Neural progenitor cell (in vitro differentiated cells): ENCODE measurements around the gene AGPAT4. TPM values are rescaled to one million over a fixed set of nuclear protein-coding genes. Genes with fewer than 3 reads are reported as not detected.

ENCODE experiments used
- DNase-seq: peaks from one replicate; pipeline ENCODE4 v3.0.0-alpha.2; 2016; ENCODE audit warnings: low spot score
- H2AFZ ChIP-seq: fragments of 200-600 bp; sonication (generic); replicated peaks from 2 replicates; pipeline ENCODE4 v1.6.1; 2016; ENCODE audit warnings: antibody characterized with exemption
- H3F3A ChIP-seq: fragments of 200-600 bp; sonication (generic); 2 replicates; pipeline ENCODE4 v1.6.1; 2016; ENCODE audit warnings: antibody characterized with exemption, low read depth
- H3K27ac ChIP-seq: fragments of 200-600 bp; sonication (generic); 2 replicates; pipeline ENCODE4 v1.5.1; 2016; ENCODE audit warnings: mild to moderate bottlenecking
- H3K27me3 ChIP-seq: fragments of 200-600 bp; sonication (generic); 2 replicates; pipeline ENCODE4 v1.6.1; 2016; ENCODE audit warnings: mild to moderate bottlenecking, moderate library complexity
- H3K36me3 ChIP-seq: fragments of 200-600 bp; sonication (generic); 2 replicates; pipeline ENCODE4 v1.5.1; 2016
- H3K4me1 ChIP-seq: fragments of 200-600 bp; sonication (generic); 2 replicates; pipeline ENCODE4 v1.6.1; 2016; ENCODE audit warnings: mixed run types
- H3K4me2 ChIP-seq: fragments of 200-600 bp; sonication (generic); 2 replicates; pipeline ENCODE4 v1.6.1; 2016
- H3K4me3 ChIP-seq: fragments of 200-600 bp; sonication (generic); 2 replicates; pipeline ENCODE4 v1.5.1; 2016
- H3K79me2 ChIP-seq: fragments of 200-600 bp; sonication (generic); 2 replicates; pipeline ENCODE4 v1.6.1; 2016; ENCODE audit warnings: low read depth
- H3K9ac ChIP-seq: fragments of 200-600 bp; sonication (generic); 2 replicates; pipeline ENCODE4 v1.6.1; 2016
- H3K9me3 ChIP-seq: fragments of 200-600 bp; sonication (generic); 2 replicates; pipeline ENCODE4 v1.5.1; 2016; ENCODE audit warnings: low read depth
- H4K20me1 ChIP-seq: fragments of 200-600 bp; sonication (generic); 2 replicates; pipeline ENCODE4 v1.6.1; 2016; ENCODE audit warnings: low read depth
- H3K27ac Mint-ChIP-seq: 3 replicates; pipeline ENCODE4 v1.8.0; 2021; ENCODE audit warnings: mixed read lengths
- H3K27me3 Mint-ChIP-seq: 2 replicates; pipeline ENCODE4 v1.8.0; 2022; ENCODE audit warnings: low read depth, mild to moderate bottlenecking, inconsistent platforms, moderate library complexity, mixed read lengths; ENCODE audit not compliant: insufficient read depth
- H3K36me3 Mint-ChIP-seq: 3 replicates; pipeline ENCODE4 v1.8.0; 2021; ENCODE audit warnings: mixed read lengths
- H3K4me1 Mint-ChIP-seq: 3 replicates; pipeline ENCODE4 v1.8.0; 2021; ENCODE audit warnings: mixed read lengths
- H3K4me3 Mint-ChIP-seq: 3 replicates; pipeline ENCODE4 v1.8.0; 2021; ENCODE audit warnings: mild to moderate bottlenecking, moderate library complexity, mixed read lengths
- H3K9me3 Mint-ChIP-seq: 3 replicates; pipeline ENCODE4 v1.8.0; 2020; ENCODE audit warnings: mixed read lengths
- EZH2 ChIP-seq: fragments of 200-600 bp; sonication (generic); IDR thresholded peaks from 2 replicates; pipeline ENCODE4 v1.6.1; 2017; ENCODE audit warnings: antibody characterized with exemption, mild to moderate bottlenecking, moderate library complexity
- EZH2phosphoT487 ChIP-seq: fragments of 200-600 bp; sonication (generic); IDR thresholded peaks from 2 replicates; pipeline ENCODE4 v1.6.1; 2017; ENCODE audit warnings: antibody characterized with exemption
- total RNA-seq: library from RNA; depleted of rRNA; stranded (reverse); fragments of >200 nt; gene quantifications from 2 replicates; pipeline ENCODE4 v1.2.3, GENCODE V29; 2015; ENCODE audit warnings: low replicate concordance
- TF ChIP-seq, protein P1 (sequence below): fragments of 200-600 bp; sonication (generic); IDR thresholded peaks from 2 replicates; pipeline ENCODE4 v1.5.1; 2017; ENCODE audit warnings: antibody characterized with exemption, mild to moderate bottlenecking

The AGPAT4 gene
- total RNA-seq, 1 donor from 2014 or later: 30.5 TPM

DNA sequence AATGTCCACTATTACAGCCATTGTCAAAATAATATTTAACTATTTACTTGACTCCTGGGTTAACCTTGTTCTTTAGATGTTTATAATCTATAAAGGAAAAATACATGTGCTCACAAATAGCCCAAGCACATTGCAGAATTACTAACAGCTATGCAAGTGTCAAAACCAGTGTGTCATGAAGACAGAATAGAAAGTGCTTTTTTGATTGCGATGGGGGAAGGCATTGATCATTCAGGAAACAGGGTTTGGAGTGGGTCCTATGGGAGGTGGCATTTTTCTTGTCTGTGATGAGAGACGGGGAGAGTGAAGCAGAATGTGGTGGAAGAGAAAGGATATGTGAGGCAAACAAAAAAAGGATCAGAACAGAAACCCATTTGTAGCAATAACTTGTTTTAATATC is 1.0 kb upstream of the AGPAT4 start:
- peak overlapping the region; percentile 71 for H3K27ac Mint-ChIP-seq
- H4K20me1 ChIP-seq: peaks cover 28% of the 10 kb centered on the region
- H3K27me3 Mint-ChIP-seq: no peaks in the 10 kb centered on the region
- peak overlapping the region; percentile 89 for H2AFZ ChIP-seq
- H3K4me3 ChIP-seq: no peak overlapping the region
- DNase-seq: no peak
- H3K4me1 Mint-ChIP-seq: peaks cover 26% of the 10 kb centered on the region
- H3K36me3 Mint-ChIP-seq: peaks cover 13% of the 10 kb centered on the region
- no peaks in the 10 kb centered on the region for H3K36me3 ChIP-seq
- H3K9me3 Mint-ChIP-seq: no peaks in the 10 kb centered on the region
- H3K4me1 ChIP-seq: peaks cover 29% of the 10 kb centered on the region
- no peak overlapping the region for H3K9ac ChIP-seq
- H3K4me2 ChIP-seq: peak overlapping the region; percentile 82
- peaks cover 36% of the 10 kb centered on the region for H3F3A ChIP-seq
- no peaks in the 10 kb centered on the region for H3K9me3 ChIP-seq
- H3K27me3 ChIP-seq: no peaks in the 10 kb centered on the region
- H3K79me2 ChIP-seq: peaks cover 34% of the 10 kb centered on the region
- H3K4me3 Mint-ChIP-seq: peak overlapping the region; percentile 95
- no peak overlapping the region for H3K27ac ChIP-seq
- TF ChIP-seq, protein P1, sequence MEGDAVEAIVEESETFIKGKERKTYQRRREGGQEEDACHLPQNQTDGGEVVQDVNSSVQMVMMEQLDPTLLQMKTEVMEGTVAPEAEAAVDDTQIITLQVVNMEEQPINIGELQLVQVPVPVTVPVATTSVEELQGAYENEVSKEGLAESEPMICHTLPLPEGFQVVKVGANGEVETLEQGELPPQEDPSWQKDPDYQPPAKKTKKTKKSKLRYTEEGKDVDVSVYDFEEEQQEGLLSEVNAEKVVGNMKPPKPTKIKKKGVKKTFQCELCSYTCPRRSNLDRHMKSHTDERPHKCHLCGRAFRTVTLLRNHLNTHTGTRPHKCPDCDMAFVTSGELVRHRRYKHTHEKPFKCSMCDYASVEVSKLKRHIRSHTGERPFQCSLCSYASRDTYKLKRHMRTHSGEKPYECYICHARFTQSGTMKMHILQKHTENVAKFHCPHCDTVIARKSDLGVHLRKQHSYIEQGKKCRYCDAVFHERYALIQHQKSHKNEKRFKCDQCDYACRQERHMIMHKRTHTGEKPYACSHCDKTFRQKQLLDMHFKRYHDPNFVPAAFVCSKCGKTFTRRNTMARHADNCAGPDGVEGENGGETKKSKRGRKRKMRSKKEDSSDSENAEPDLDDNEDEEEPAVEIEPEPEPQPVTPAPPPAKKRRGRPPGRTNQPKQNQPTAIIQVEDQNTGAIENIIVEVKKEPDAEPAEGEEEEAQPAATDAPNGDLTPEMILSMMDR: no peak
- no peak for TF ChIP-seq EZH2
- no peak for TF ChIP-seq EZH2phosphoT487

DNA sequence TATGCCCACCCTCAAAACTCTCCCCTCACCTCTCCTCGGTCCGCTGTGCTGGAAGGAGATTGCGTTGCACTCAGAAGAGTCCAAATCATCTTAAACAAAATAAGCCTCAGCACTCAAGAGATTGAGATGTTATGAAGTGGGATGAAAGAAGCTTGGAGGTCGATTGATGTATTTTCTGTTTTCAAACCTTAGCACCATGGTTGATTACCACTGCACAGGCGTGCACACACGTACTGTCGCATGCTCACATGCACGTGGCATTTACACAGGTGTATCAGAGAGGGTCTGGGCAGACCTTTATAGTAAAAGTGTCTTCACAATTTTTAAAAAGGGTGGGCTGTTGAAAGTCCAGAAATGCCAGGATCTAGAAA is 612 bp upstream of the AGPAT4 start:
- peak overlapping the region; percentile 60 for H3K9ac ChIP-seq

GRCh38 chr6:161273274-161273751 is 548 bp downstream of the AGPAT4 start:
- Mint-ChIP-seq H3K9me3 (peaks cover 7% of the 10 kb centered on the region), H3K4me3 (peak overlapping the region; percentile 95), H3K27ac (peak overlapping the region; percentile 100), H3K4me1 (peaks cover 31% of the 10 kb centered on the region), H3K36me3 (peaks cover 27% of the 10 kb centered on the region), H3K27me3 (no peaks in the 10 kb centered on the region)
- peak overlapping the region; percentile 88 for H3K27ac ChIP-seq
- no peaks in the 10 kb centered on the region for H3K27me3 ChIP-seq
- no peaks in the 10 kb centered on the region for H3K36me3 ChIP-seq
- peaks cover 36% of the 10 kb centered on the region for H3F3A ChIP-seq
- no peaks in the 10 kb centered on the region for H3K9me3 ChIP-seq
- TF ChIP-seq EZH2 (no peak), EZH2phosphoT487 (no peak)
- TF ChIP-seq, protein P1: no peak
- peak overlapping the region; percentile 94 for H3K4me3 ChIP-seq
- H3K79me2 ChIP-seq: peaks cover 50% of the 10 kb centered on the region
- peak overlapping the region; percentile 82 for H3K4me2 ChIP-seq
- peaks cover 44% of the 10 kb centered on the region for H4K20me1 ChIP-seq
- H3K4me1 ChIP-seq: peaks cover 37% of the 10 kb centered on the region
- H3K9ac ChIP-seq: peak overlapping the region; percentile 36
- peak; percentile 80 for DNase-seq
- no peak overlapping the region for H2AFZ ChIP-seq

More for the DNA sequence above, 612 bp upstream of the AGPAT4 start:
- H3K4me1 ChIP-seq: peaks cover 32% of the 10 kb centered on the region
- Mint-ChIP-seq H3K27ac (peak overlapping the region; percentile 100), H3K4me3 (peak overlapping the region; percentile 95), H3K27me3 (no peaks in the 10 kb centered on the region), H3K9me3 (peaks cover 2% of the 10 kb centered on the region), H3K4me1 (peaks cover 28% of the 10 kb centered on the region), H3K36me3 (peaks cover 17% of the 10 kb centered on the region)
- peaks cover 39% of the 10 kb centered on the region for H3K79me2 ChIP-seq
- peak overlapping the region; percentile 94 for H3K4me3 ChIP-seq
- peaks cover 36% of the 10 kb centered on the region for H3F3A ChIP-seq
- H3K4me2 ChIP-seq: peak overlapping the region; percentile 82
- TF ChIP-seq EZH2phosphoT487 (no peak), EZH2 (no peak)
- TF ChIP-seq, protein P1: no peak
- H2AFZ ChIP-seq: peak overlapping the region; percentile 89
- H3K27me3 ChIP-seq: no peaks in the 10 kb centered on the region
- DNase-seq: no peak
- no peaks in the 10 kb centered on the region for H3K9me3 ChIP-seq
- H3K36me3 ChIP-seq: no peaks in the 10 kb centered on the region
- peaks cover 32% of the 10 kb centered on the region for H4K20me1 ChIP-seq
- H3K27ac ChIP-seq: peak overlapping the region; percentile 93
